Brain microvascular endothelial cell (primary cell): ENCODE measurements around the gene L3MBTL3.
"Not testable (repeated sequence)": the region's sequence is repeated elsewhere in the genome, so short reads cannot be mapped to it uniquely, and the experiment has no call there.

Source experiments
- DNase-seq: peaks from one replicate; pipeline ENCODE4 v3.0.0-alpha.2; 2020
- H3K27ac ChIP-seq: fragments of 250-450 bp; sonication (Bioruptor Pico); 2 replicates; pipeline ENCODE4 v1.5.1; 2020; ENCODE audit warnings: mild to moderate bottlenecking, moderate library complexity
- H3K27me3 ChIP-seq: fragments of 250-450 bp; sonication (Bioruptor Pico); replicated peaks from 2 replicates; pipeline ENCODE4 v1.5.1; 2020; ENCODE audit warnings: mild to moderate bottlenecking
- H3K36me3 ChIP-seq: fragments of 250-450 bp; sonication (Bioruptor Pico); replicated peaks from 2 replicates; pipeline ENCODE4 v1.5.1; 2020; ENCODE audit warnings: mild to moderate bottlenecking
- H3K4me3 ChIP-seq: 2 replicates; pipeline ENCODE4 v1.5.1; 2011; ENCODE audit warnings: low read depth, mild to moderate bottlenecking, control low read depth, low read length, moderate library complexity
- CTCF ChIP-seq: IDR thresholded peaks from 2 replicates; pipeline ENCODE4 v1.5.1; 2011; ENCODE audit warnings: low read depth, mild to moderate bottlenecking, moderate library complexity, low read length, control low read depth, inconsistent platforms; ENCODE audit errors: missing control alignments
- in situ Hi-C: cut with HindIII; loops from 2 replicates; pipeline ENCODE4 v1.10.0; 2017; ENCODE audit warnings: low sequenced_read_pairs, low pct_ligation_motif_present

L3MBTL3 gene

GRCh38 chr6:130111031-130111430 lies 92.7 kb downstream of the L3MBTL3 start:
- no peaks in the 10 kb centered on the region for H3K27me3 ChIP-seq
- in situ Hi-C loops: no loop called here
- H3K4me3 ChIP-seq: no peak overlapping the region
- DNase-seq: peak; percentile 7
- H3K36me3 ChIP-seq: no peaks in the 10 kb centered on the region
- no peak overlapping the region for H3K27ac ChIP-seq
- no peak for TF ChIP-seq CTCF

GRCh38 chr6:130113201-130113710 lies 94.9 kb downstream of the L3MBTL3 start:
- Histone ChIP-seq H3K27ac (no peak overlapping the region), H3K36me3 (no peaks in the 10 kb centered on the region), H3K27me3 (no peaks in the 10 kb centered on the region), H3K4me3 (no peak overlapping the region)
- in situ Hi-C loops: no loop called here
- DNase-seq: no peak
- no peak for TF ChIP-seq CTCF

- TF ChIP-seq CTCF: no peak
- Histone ChIP-seq H3K27ac (no peak overlapping the region), H3K36me3 (no peaks in the 10 kb centered on the region), H3K27me3 (no peaks in the 10 kb centered on the region), H3K4me3 (no peak overlapping the region)
- no peak for DNase-seq
- in situ Hi-C loops: no loop called here
These were observed 96.7 kb downstream of the L3MBTL3 start for GRCh38 chr6:130115036-130115435.

GRCh38 chr6:130116273-130116672 lies 97.9 kb downstream of the L3MBTL3 start:
- Histone ChIP-seq H3K27me3 (no peaks in the 10 kb centered on the region), H3K36me3 (no peaks in the 10 kb centered on the region), H3K27ac (no peak overlapping the region), H3K4me3 (no peak overlapping the region)
- in situ Hi-C loops: no loop called here
- no peak for DNase-seq
- no peak for TF ChIP-seq CTCF

GRCh38 chr6:130117187-130117701 lies 98.9 kb downstream of the L3MBTL3 start:
- in situ Hi-C loops, H3K27me3 ChIP-seq, H3K27ac ChIP-seq, H3K4me3 ChIP-seq, DNase-seq, H3K36me3 ChIP-seq: not testable (repeated sequence)

GRCh38 chr6:130118236-130118635 lies 99.9 kb downstream of the L3MBTL3 start:
- Histone ChIP-seq H3K27me3 (no peaks in the 10 kb centered on the region), H3K4me3 (no peak overlapping the region), H3K27ac (no peak overlapping the region), H3K36me3 (no peaks in the 10 kb centered on the region)
- no peak for TF ChIP-seq CTCF
- in situ Hi-C loops: no loop called here
- DNase-seq: no peak
